Measurements from ENCODE around the gene DUSP15.

GRCh38 chr20:31815408-31816188 lies 54.7 kb downstream of the DUSP15 start:
- TF ChIP-seq CTCF (IDR thresholded peaks at IDR 0.05) (no peak), POLR2AphosphoS5 (IDR thresholded peaks at IDR 0.05) (no peak)
